Activated naive CD4-positive, alpha-beta T cell (primary cell): Measurements from ENCODE around the gene PPIE.
"Not testable (repeated sequence)": the region's sequence is repeated elsewhere in the genome, so short reads cannot be mapped to it uniquely, and the experiment has no call there.

ENCODE experiments used
- DNase-seq, 4 experiments: peaks; one replicate each; lab custom pipeline; 2025; lab: John Stamatoyannopoulos, UW

The PPIE gene

GRCh38 chr1:39777896-39778295 lies 39.2 kb downstream of the PPIE start:
- not testable (repeated sequence) for DNase-seq

GRCh38 chr1:39778463-39779099 lies 39.9 kb downstream of the PPIE start:
- not testable (repeated sequence) for DNase-seq

GRCh38 chr1:39779137-39779536 lies 40.5 kb downstream of the PPIE start:
- no peak for DNase-seq

GRCh38 chr1:39779821-39780220 lies 41.1 kb downstream of the PPIE start:
- DNase-seq: no peak

- no peak for DNase-seq
Measured at GRCh38 chr1:39781349-39781715, 42.6 kb downstream of the PPIE start.

- DNase-seq: no peak
Measured at GRCh38 chr1:39782103-39782502, 43.4 kb downstream of the PPIE start.

GRCh38 chr1:39782685-39783084 lies 44.0 kb downstream of the PPIE start:
- not testable (repeated sequence) for DNase-seq

GRCh38 chr1:39786303-39787107 lies 47.8 kb downstream of the PPIE start:
- not testable (repeated sequence) for DNase-seq

- DNase-seq: not testable (repeated sequence)
Measured at GRCh38 chr1:39787108-39787375, 48.4 kb downstream of the PPIE start.

- no peak for DNase-seq
Measured at GRCh38 chr1:39787468-39787867, 48.8 kb downstream of the PPIE start.

- DNase-seq: not testable (repeated sequence)
Measured at GRCh38 chr1:39787964-39788363, 49.3 kb downstream of the PPIE start.

GRCh38 chr1:39788426-39788757 lies 49.7 kb downstream of the PPIE start:
- no peak for DNase-seq

GRCh38 chr1:39788758-39789570 lies 50.3 kb downstream of the PPIE start, which contains the start of gene BMP8B:
BMP8B (minus strand) TSS chr1:39788865; CDS start chr1:39788485, 380 bp downstream.
- peak in 1 of 4 experiments; percentile 28 for DNase-seq

GRCh38 chr1:39789571-39790110 lies 51.0 kb downstream of the PPIE start:
- no peak for DNase-seq

GRCh38 chr1:39791838-39792237 lies 53.2 kb downstream of the PPIE start:
- no peak for DNase-seq

- DNase-seq: no peak
Measured at GRCh38 chr1:39795651-39796050, 57.0 kb downstream of the PPIE start.

GRCh38 chr1:39798859-39799769 lies 60.4 kb downstream of the PPIE start:
- DNase-seq: peak; percentile 31 to 74 (median 52)

GRCh38 chr1:39799770-39800470 lies 61.2 kb downstream of the PPIE start:
- DNase-seq: peak; percentile 31 to 48 (median 36)

GRCh38 chr1:39800471-39800835 lies 61.8 kb downstream of the PPIE start:
- DNase-seq: no peak

- DNase-seq: no peak
Measured at GRCh38 chr1:39802496-39803260, 64.0 kb downstream of the PPIE start.
